Measurements from ENCODE around the gene STAB2.

The STAB2 gene

GRCh38 chr12:103690426-103690825, 103.4 kb downstream of the STAB2 start:
- in situ Hi-C loops (cut with MboI; ENCODE audit: low sequenced_read_pairs) = no loop called here

GRCh38 chr12:103691063-103691462, 104.0 kb downstream of the STAB2 start:
- in situ Hi-C loops (cut with MboI; ENCODE audit: low sequenced_read_pairs) = no loop called here

GRCh38 chr12:103696101-103696500, 109.0 kb downstream of the STAB2 start:
- in situ Hi-C loops (cut with MboI; ENCODE audit: low sequenced_read_pairs) = no loop called here

- in situ Hi-C loops (cut with MboI; ENCODE audit: low sequenced_read_pairs) = no loop called here
Observed at GRCh38 chr12:103697971-103698751, 111.1 kb downstream of the STAB2 start.

- in situ Hi-C loops (cut with MboI; ENCODE audit: low sequenced_read_pairs) = no loop called here
Observed at GRCh38 chr12:103698752-103699560, 111.9 kb downstream of the STAB2 start.

GRCh38 chr12:103705098-103705497, 118.0 kb downstream of the STAB2 start:
- in situ Hi-C loops (cut with MboI; ENCODE audit: low sequenced_read_pairs) = no loop called here

- in situ Hi-C loops (cut with MboI; ENCODE audit: low sequenced_read_pairs) = no loop called here
Observed at GRCh38 chr12:103705927-103706326, 118.9 kb downstream of the STAB2 start.

GRCh38 chr12:103707446-103707845, 120.4 kb downstream of the STAB2 start:
- in situ Hi-C loops (cut with MboI; ENCODE audit: low sequenced_read_pairs) = no loop called here

- in situ Hi-C loops (cut with MboI; ENCODE audit: low sequenced_read_pairs) = no loop called here
Observed at GRCh38 chr12:103710544-103710943, 123.5 kb downstream of the STAB2 start.

GRCh38 chr12:103712216-103712615, 125.1 kb downstream of the STAB2 start:
- in situ Hi-C loops (cut with MboI; ENCODE audit: low sequenced_read_pairs) = no loop called here

GRCh38 chr12:103715494-103715893, 128.4 kb downstream of the STAB2 start:
- in situ Hi-C loops (cut with MboI; ENCODE audit: low sequenced_read_pairs) = no loop called here

GRCh38 chr12:103716517-103717196, 129.6 kb downstream of the STAB2 start:
- in situ Hi-C loops (cut with MboI; ENCODE audit: low sequenced_read_pairs) = no loop called here

- in situ Hi-C loops (cut with MboI; ENCODE audit: low sequenced_read_pairs) = no loop called here
Observed at GRCh38 chr12:103725398-103725797, 138.3 kb downstream of the STAB2 start.

- in situ Hi-C loops (cut with MboI; ENCODE audit: low sequenced_read_pairs) = no loop called here
Observed at GRCh38 chr12:103727638-103728037, 140.6 kb downstream of the STAB2 start.

- in situ Hi-C loops (cut with MboI; ENCODE audit: low sequenced_read_pairs) = no loop called here
Observed at GRCh38 chr12:103728323-103728722, 141.2 kb downstream of the STAB2 start.

GRCh38 chr12:103729499-103729898, 142.4 kb downstream of the STAB2 start:
- in situ Hi-C loops (cut with MboI; ENCODE audit: low sequenced_read_pairs) = no loop called here

- in situ Hi-C loops (cut with MboI; ENCODE audit: low sequenced_read_pairs) = no loop called here
Observed at GRCh38 chr12:103731539-103731938, 144.5 kb downstream of the STAB2 start.

- in situ Hi-C loops (cut with MboI; ENCODE audit: low sequenced_read_pairs) = no loop called here
Observed at GRCh38 chr12:103734863-103735262, 147.8 kb downstream of the STAB2 start.

- in situ Hi-C loops (cut with MboI; ENCODE audit: low sequenced_read_pairs) = no loop called here
Observed at GRCh38 chr12:103735291-103735690, 148.2 kb downstream of the STAB2 start.

GRCh38 chr12:103736572-103736971, 149.5 kb downstream of the STAB2 start:
- in situ Hi-C loops (cut with MboI; ENCODE audit: low sequenced_read_pairs) = no loop called here

- in situ Hi-C loops (cut with MboI; ENCODE audit: low sequenced_read_pairs) = no loop called here
Observed at GRCh38 chr12:103737881-103738280, 150.8 kb downstream of the STAB2 start.
